Naive thymus-derived CD4-positive, alpha-beta T cell (primary cell): ENCODE results near the gene PKIB. TPM values are rescaled to one million over a fixed set of nuclear protein-coding genes. Genes with fewer than 3 reads are reported as not detected.

Experiments used
- ATAC-seq: fragments of 150-1000 bp; cut with Tn5 transposase; 2 replicates; pipeline ENCODE4 v1.10.0; 2021; ENCODE audit warnings: mild to moderate bottlenecking, moderate library complexity
- CTCF ChIA-PET: fragments of 350-600 bp; sonication (Branson Sonifier 250); formaldehyde crosslinking; loops from one replicate; lab custom pipeline; 2021; ENCODE audit warnings: antibody characterized with exemption; lab: Charles Lee
- POLR2A ChIA-PET: fragments of 350-600 bp; sonication (Branson Sonifier 250); formaldehyde crosslinking; loops from one replicate; lab custom pipeline; 2021; ENCODE audit warnings: antibody characterized with exemption, inconsistent platforms; lab: Charles Lee
- DNase-seq, 9 donors: peaks; one replicate each; pipeline versions ENCODE4 v3.0.0 to v3.0.0-alpha.2; 2020 to 2022; ENCODE audit warnings: mixed read lengths in 1 of 9
- H3K27ac ChIP-seq: one replicate; pipeline ENCODE4 v1.7.0; 2013; ENCODE audit warnings: mild to moderate bottlenecking, low read depth, low read length, moderate library complexity
- H3K27me3 ChIP-seq, 2 donors: one replicate each; pipeline ENCODE4 v1.7.0; 2013; ENCODE audit warnings: low read length in 2 of 2, mild to moderate bottlenecking in 2 of 2, moderate library complexity in 2 of 2; ENCODE audit not compliant: control insufficient read depth in 2 of 2, insufficient read depth in 2 of 2
- H3K36me3 ChIP-seq, 3 experiments: 1 replicate in 2 of 3; 2 replicates in 1 of 3; pipeline ENCODE4 v1.7.0; 2013; ENCODE audit warnings: low read length in 3 of 3, mild to moderate bottlenecking in 3 of 3, moderate library complexity in 1 of 3; ENCODE audit not compliant: insufficient read depth in 3 of 3, control insufficient read depth in 2 of 3
- H3K4me1 ChIP-seq, 2 donors: one replicate each; pipeline ENCODE4 v1.7.0; 2013; ENCODE audit warnings: low read length in 2 of 2, mild to moderate bottlenecking in 2 of 2, moderate library complexity in 1 of 2; ENCODE audit not compliant: control insufficient read depth in 2 of 2, insufficient read depth in 2 of 2
- H3K4me3 ChIP-seq: 2 replicates; pipeline ENCODE4 v1.7.0; 2013; ENCODE audit warnings: mild to moderate bottlenecking, low read length
- H3K9me3 ChIP-seq, 3 experiments: 1 replicate in 2 of 3; 2 replicates in 1 of 3; pipeline ENCODE4 v1.7.0; 2013; ENCODE audit warnings: low read length in 3 of 3; ENCODE audit not compliant: control insufficient read depth in 2 of 3
- H3K27ac Mint-ChIP-seq, 9 donors: one replicate each; pipeline ENCODE4 v1.8.0; 2020 to 2022; ENCODE audit warnings: mixed read lengths in 9 of 9, mild to moderate bottlenecking in 8 of 9, moderate library complexity in 5 of 9, inconsistent platforms in 2 of 9
- H3K27me3 Mint-ChIP-seq, 5 donors: one replicate each; pipeline ENCODE4 v1.8.0; 2021 to 2022; ENCODE audit warnings: mixed read lengths in 5 of 5, mild to moderate bottlenecking in 1 of 5
- H3K36me3 Mint-ChIP-seq, 5 donors: one replicate each; pipeline ENCODE4 v1.8.0; 2020 to 2022; ENCODE audit warnings: mixed read lengths in 5 of 5, mild to moderate bottlenecking in 3 of 5, inconsistent platforms in 1 of 5
- H3K4me1 Mint-ChIP-seq, 7 donors: one replicate each; pipeline ENCODE4 v1.8.0; 2020 to 2022; ENCODE audit warnings: mixed read lengths in 7 of 7, mild to moderate bottlenecking in 3 of 7, inconsistent platforms in 1 of 7
- H3K4me3 Mint-ChIP-seq, 10 donors: one replicate each; pipeline ENCODE4 v1.8.0; 2020 to 2022; ENCODE audit warnings: mild to moderate bottlenecking in 10 of 10, mixed read lengths in 10 of 10, moderate library complexity in 6 of 10, inconsistent platforms in 2 of 10
- H3K9me3 Mint-ChIP-seq, 11 donors: one replicate each; pipeline ENCODE4 v1.8.0; 2020 to 2022; ENCODE audit warnings: mixed read lengths in 11 of 11, mild to moderate bottlenecking in 4 of 11, inconsistent platforms in 1 of 11, moderate library complexity in 1 of 11
- intact Hi-C, 2 donors: fragments of 100-400 bp; cut with micrococcal nuclease; formaldehyde crosslinking; loops; one replicate each; pipeline ENCODE4 v1.15.1; 2023
- polyA plus RNA-seq, 2 donors: library from polyadenylated mRNA; unstranded; fragments of 300-500 nt; fragmentation: Illumina TruSeq; gene quantifications; one replicate each; pipeline ENCODE4 v1.2.3, GENCODE V29; 2021
- total RNA-seq, 6 experiments: library from RNA in 5 of 6; stranded (reverse) in 5 of 6; gene quantifications; 1 replicate in 5 of 6; 2 replicates in 1 of 6; pipeline ENCODE4 v1.2.3 and lab custom pipeline; 2021 to 2026

Gene PKIB
- total and polyA plus RNA-seq, 7 experiments from 2014 or later = 0.86 to 1.5 (median 0.92) TPM; not detected in 1

- Mint-ChIP-seq H3K27ac (no peak overlapping the region), H3K4me3 (no peak overlapping the region), H3K9me3 (no peaks in the 10 kb centered on the region), H3K4me1 (no peaks in the 10 kb centered on the region), H3K27me3 (peaks cover 0 to 2% (median 0%) of the 10 kb centered on the region in 5 donors), H3K36me3 (no peaks in the 10 kb centered on the region)
- no peaks in the 10 kb centered on the region for H3K9me3 ChIP-seq
- intact Hi-C loops = no loop called here
- ChIA-PET POLR2A (no interaction called here), CTCF (no interaction called here)
- H3K4me1 ChIP-seq = no peaks in the 10 kb centered on the region
- no peaks in the 10 kb centered on the region for H3K36me3 ChIP-seq
- H3K27ac ChIP-seq = no peak overlapping the region
- ATAC-seq (no peak), DNase-seq (no peak)
- H3K27me3 ChIP-seq = no peaks in the 10 kb centered on the region
- no peak overlapping the region for H3K4me3 ChIP-seq
Measured at GRCh38 chr6:122714059-122714458, 103.9 kb downstream of the PKIB start.

GRCh38 chr6:122715725-122716124 is 105.5 kb downstream of the PKIB start:
- H3K27ac Mint-ChIP-seq = no peak overlapping the region

GRCh38 chr6:122717350-122717749 is 107.1 kb downstream of the PKIB start:
- Mint-ChIP-seq H3K36me3 (no peaks in the 10 kb centered on the region), H3K27me3 (peaks cover 0 to 5% (median 4%) of the 10 kb centered on the region in 5 donors), H3K27ac (no peak overlapping the region), H3K4me3 (no peak overlapping the region), H3K9me3 (no peaks in the 10 kb centered on the region), H3K4me1 (no peaks in the 10 kb centered on the region)
- Histone ChIP-seq H3K27me3 (no peaks in the 10 kb centered on the region), H3K36me3 (no peaks in the 10 kb centered on the region), H3K9me3 (no peaks in the 10 kb centered on the region), H3K4me1 (no peaks in the 10 kb centered on the region), H3K4me3 (no peak overlapping the region), H3K27ac (no peak overlapping the region)
- DNase-seq (no peak), ATAC-seq (peak; percentile 44)
- intact Hi-C loops = no loop called here
- POLR2A ChIA-PET = no interaction called here
- CTCF ChIA-PET = no interaction called here

More at GRCh38 chr6:122715725-122716124, 105.5 kb downstream of the PKIB start:
- no peaks in the 10 kb centered on the region for H3K9me3 ChIP-seq
- no peaks in the 10 kb centered on the region for H3K4me1 Mint-ChIP-seq
- H3K4me1 ChIP-seq = no peaks in the 10 kb centered on the region
- no peak overlapping the region for H3K27ac ChIP-seq
- DNase-seq (no peak), ATAC-seq (no peak)
- H3K4me3 Mint-ChIP-seq = no peak overlapping the region
- no peak overlapping the region for H3K4me3 ChIP-seq
- intact Hi-C loops = no loop called here
- no peaks in the 10 kb centered on the region for H3K36me3 Mint-ChIP-seq
- POLR2A ChIA-PET = no interaction called here
- no peaks in the 10 kb centered on the region for H3K27me3 ChIP-seq
- no peaks in the 10 kb centered on the region for H3K36me3 ChIP-seq
- CTCF ChIA-PET = interaction anchor here (0.6 kb wide), 1 partner anchor 15 kb away, joined by 3 read pairs; no protein-coding TSS in a partner anchor
- peaks cover 0 to 5% (median 4%) of the 10 kb centered on the region in 5 donors for H3K27me3 Mint-ChIP-seq
- H3K9me3 Mint-ChIP-seq = no peaks in the 10 kb centered on the region

- Histone ChIP-seq H3K4me3 (no peak overlapping the region), H3K27ac (no peak overlapping the region), H3K4me1 (no peaks in the 10 kb centered on the region), H3K27me3 (no peaks in the 10 kb centered on the region), H3K36me3 (no peaks in the 10 kb centered on the region), H3K9me3 (no peaks in the 10 kb centered on the region)
- Mint-ChIP-seq H3K27ac (no peak overlapping the region), H3K9me3 (no peaks in the 10 kb centered on the region), H3K36me3 (no peaks in the 10 kb centered on the region), H3K27me3 (peaks cover 0 to 5% (median 4%) of the 10 kb centered on the region in 5 donors), H3K4me1 (no peaks in the 10 kb centered on the region), H3K4me3 (no peak overlapping the region)
- ATAC-seq = no peak
- ChIA-PET POLR2A (no interaction called here), CTCF (no interaction called here)
- intact Hi-C loops = no loop called here
- no peak for DNase-seq
Measured at GRCh38 chr6:122718616-122719015, 108.4 kb downstream of the PKIB start.

- DNase-seq (no peak), ATAC-seq (no peak)
- Histone ChIP-seq H3K4me1 (no peaks in the 10 kb centered on the region), H3K27ac (no peak overlapping the region), H3K36me3 (no peaks in the 10 kb centered on the region), H3K4me3 (no peak overlapping the region), H3K9me3 (no peaks in the 10 kb centered on the region), H3K27me3 (no peaks in the 10 kb centered on the region)
- Mint-ChIP-seq H3K9me3 (no peaks in the 10 kb centered on the region), H3K27me3 (peaks cover 0 to 5% (median 4%) of the 10 kb centered on the region in 5 donors), H3K36me3 (no peaks in the 10 kb centered on the region), H3K27ac (no peak overlapping the region), H3K4me3 (no peak overlapping the region), H3K4me1 (no peaks in the 10 kb centered on the region)
- intact Hi-C loops = no loop called here
- ChIA-PET CTCF (no interaction called here), POLR2A (no interaction called here)
Measured at GRCh38 chr6:122719176-122719575, 109.0 kb downstream of the PKIB start.

- no peak for ATAC-seq
- H3K9me3 Mint-ChIP-seq = no peaks in the 10 kb centered on the region
- ChIA-PET CTCF (no interaction called here), POLR2A (no interaction called here)
- no peak overlapping the region for H3K27ac Mint-ChIP-seq
- H3K27me3 Mint-ChIP-seq = peaks cover 0 to 10% (median 4%) of the 10 kb centered on the region in 5 donors
- H3K4me3 ChIP-seq = no peak overlapping the region
- H3K36me3 Mint-ChIP-seq = no peaks in the 10 kb centered on the region
- H3K4me3 Mint-ChIP-seq = no peak overlapping the region
- no peaks in the 10 kb centered on the region for H3K4me1 Mint-ChIP-seq
- DNase-seq = no peak
- H3K27me3 ChIP-seq = no peaks in the 10 kb centered on the region
- intact Hi-C loops = no loop called here
- no peaks in the 10 kb centered on the region for H3K4me1 ChIP-seq
- H3K9me3 ChIP-seq = no peaks in the 10 kb centered on the region
- no peak overlapping the region for H3K27ac ChIP-seq
- no peaks in the 10 kb centered on the region for H3K36me3 ChIP-seq
Measured at GRCh38 chr6:122722746-122723145, 112.5 kb downstream of the PKIB start.

GRCh38 chr6:122726649-122727048 is 116.4 kb downstream of the PKIB start:
- Mint-ChIP-seq H3K9me3 (no peaks in the 10 kb centered on the region), H3K36me3 (no peaks in the 10 kb centered on the region), H3K27me3 (peaks cover 0 to 5% (median 5%) of the 10 kb centered on the region in 5 donors), H3K4me1 (no peaks in the 10 kb centered on the region), H3K4me3 (no peak overlapping the region), H3K27ac (no peak overlapping the region)
- no peak overlapping the region for H3K4me3 ChIP-seq
- no peaks in the 10 kb centered on the region for H3K9me3 ChIP-seq
- no peak for ATAC-seq
- H3K27me3 ChIP-seq = no peaks in the 10 kb centered on the region
- DNase-seq = no peak
- H3K4me1 ChIP-seq = no peaks in the 10 kb centered on the region
- intact Hi-C loops = loop anchor here in 1 of 2 donors (1.0 kb wide), 2 partner anchors 234 to 250 kb away; no protein-coding TSS in a partner anchor
- ChIA-PET CTCF (no interaction called here), POLR2A (no interaction called here)
- H3K27ac ChIP-seq = no peak overlapping the region
- H3K36me3 ChIP-seq = no peaks in the 10 kb centered on the region
